Smooth muscle cell (in vitro differentiated cells): ENCODE measurements around the gene LRRFIP2. TPM values are rescaled to one million over a fixed set of nuclear protein-coding genes. Genes with fewer than 3 reads are reported as not detected.

Experiments
- DNase-seq: peaks from one replicate; lab custom pipeline; 2025; ENCODE audit not compliant: unreplicated experiment; lab: John Stamatoyannopoulos, UW
- H2AFZ ChIP-seq: fragments of 200-600 bp; sonication (generic); 2 replicates; pipeline ENCODE4 v1.6.0; 2016; ENCODE audit warnings: antibody characterized with exemption, low read depth, mild to moderate bottlenecking
- H3F3A ChIP-seq: fragments of 200-600 bp; sonication (generic); 2 replicates; pipeline ENCODE4 v1.6.0; 2017; ENCODE audit warnings: antibody characterized with exemption, low read depth
- H3K27ac ChIP-seq: fragments of 200-600 bp; sonication (generic); 2 replicates; pipeline ENCODE4 v1.5.1; 2016; ENCODE audit warnings: low read depth, mild to moderate bottlenecking
- H3K27me3 ChIP-seq: fragments of 200-600 bp; sonication (generic); 2 replicates; pipeline ENCODE4 v1.6.1; 2016; ENCODE audit warnings: low read depth, mild to moderate bottlenecking
- H3K36me3 ChIP-seq: fragments of 200-600 bp; sonication (generic); 2 replicates; pipeline ENCODE4 v1.5.1; 2016; ENCODE audit warnings: low read depth
- H3K4me1 ChIP-seq: fragments of 200-600 bp; sonication (generic); 2 replicates; pipeline ENCODE4 v1.5.1; 2016; ENCODE audit warnings: low read depth
- H3K4me2 ChIP-seq: fragments of 200-600 bp; sonication (generic); 2 replicates; pipeline ENCODE4 v1.6.0; 2016; ENCODE audit warnings: mild to moderate bottlenecking
- H3K4me3 ChIP-seq: fragments of 200-600 bp; sonication (generic); 2 replicates; pipeline ENCODE4 v1.5.1; 2016; ENCODE audit warnings: mild to moderate bottlenecking
- H3K79me2 ChIP-seq: fragments of 200-600 bp; sonication (generic); 2 replicates; pipeline ENCODE4 v1.6.0; 2016; ENCODE audit warnings: low read depth, mild to moderate bottlenecking
- H3K9ac ChIP-seq: fragments of 200-600 bp; sonication (generic); 2 replicates; pipeline ENCODE4 v1.6.0; 2016; ENCODE audit warnings: low read depth
- H3K9me3 ChIP-seq: fragments of 200-600 bp; sonication (generic); replicated peaks from 2 replicates; pipeline ENCODE4 v1.5.1; 2016; ENCODE audit warnings: low read depth
- H4K20me1 ChIP-seq: fragments of 200-600 bp; sonication (generic); 2 replicates; pipeline ENCODE4 v1.6.0; 2016; ENCODE audit warnings: low read depth
- WGBS: methylation state at CpG from one replicate; pipeline ENCODE4 v1.1.7; 2016; ENCODE audit warnings: low lambda C conversion rate; 5-methylcytosine and 5-hydroxymethylcytosine counted together
- polyA plus RNA-seq: library from polyadenylated mRNA; unstranded; fragments of >200 nt; fragmentation: Nextera tagmentation; extraction: Ambion mirVana; gene quantifications from 2 replicates; pipeline ENCODE4 v1.2.1, GENCODE V29; 2016
- total RNA-seq: library from RNA; depleted of rRNA; stranded (reverse); fragments of >200 nt; gene quantifications from 2 replicates; pipeline ENCODE4 v1.2.3, GENCODE V29; 2014
- TF ChIP-seq, protein P1 (sequence below): fragments of 200-600 bp; sonication (generic); IDR thresholded peaks from 2 replicates; pipeline ENCODE4 v1.5.1; 2017; ENCODE audit warnings: borderline replicate concordance, mild to moderate bottlenecking, antibody characterized with exemption; ENCODE audit not compliant: insufficient read depth, poor library complexity, severe bottlenecking

The LRRFIP2 gene
- total and polyA plus RNA-seq, 2 experiments from 2014 or later, result 25.6 to 34.6 TPM

DNA sequence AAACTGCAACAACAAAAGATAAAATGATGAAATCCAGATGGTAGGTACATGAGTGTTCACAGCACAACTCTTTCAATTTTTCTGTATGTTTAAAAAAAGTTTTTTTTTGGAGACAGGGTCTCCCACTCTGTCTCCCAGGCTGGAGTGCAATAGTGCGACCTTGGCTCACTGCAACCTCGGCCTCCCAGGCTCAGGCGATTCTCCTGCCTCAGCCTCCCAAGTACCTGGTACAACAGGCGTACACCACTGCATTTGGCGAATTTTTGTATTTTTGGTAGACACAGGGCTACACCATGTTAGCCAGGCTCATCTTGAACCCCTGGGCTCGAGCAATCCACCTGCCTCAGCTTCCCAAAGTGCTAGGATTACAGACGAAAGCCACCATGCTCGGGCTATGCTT is 18.6 kb downstream of the LRRFIP2 start:
- Histone ChIP-seq H3F3A (no peaks in the 10 kb centered on the region), H3K4me1 (no peaks in the 10 kb centered on the region), H2AFZ (no peak overlapping the region), H3K79me2 (peaks cover 73% of the 10 kb centered on the region), H3K27me3 (no peaks in the 10 kb centered on the region), H3K4me3 (no peak overlapping the region), H3K4me2 (no peak overlapping the region), H3K27ac (no peak overlapping the region), H3K9ac (no peak overlapping the region), H3K36me3 (no peaks in the 10 kb centered on the region), H4K20me1 (peaks cover 19% of the 10 kb centered on the region), H3K9me3 (no peaks in the 10 kb centered on the region)
- TF ChIP-seq, protein P1, sequence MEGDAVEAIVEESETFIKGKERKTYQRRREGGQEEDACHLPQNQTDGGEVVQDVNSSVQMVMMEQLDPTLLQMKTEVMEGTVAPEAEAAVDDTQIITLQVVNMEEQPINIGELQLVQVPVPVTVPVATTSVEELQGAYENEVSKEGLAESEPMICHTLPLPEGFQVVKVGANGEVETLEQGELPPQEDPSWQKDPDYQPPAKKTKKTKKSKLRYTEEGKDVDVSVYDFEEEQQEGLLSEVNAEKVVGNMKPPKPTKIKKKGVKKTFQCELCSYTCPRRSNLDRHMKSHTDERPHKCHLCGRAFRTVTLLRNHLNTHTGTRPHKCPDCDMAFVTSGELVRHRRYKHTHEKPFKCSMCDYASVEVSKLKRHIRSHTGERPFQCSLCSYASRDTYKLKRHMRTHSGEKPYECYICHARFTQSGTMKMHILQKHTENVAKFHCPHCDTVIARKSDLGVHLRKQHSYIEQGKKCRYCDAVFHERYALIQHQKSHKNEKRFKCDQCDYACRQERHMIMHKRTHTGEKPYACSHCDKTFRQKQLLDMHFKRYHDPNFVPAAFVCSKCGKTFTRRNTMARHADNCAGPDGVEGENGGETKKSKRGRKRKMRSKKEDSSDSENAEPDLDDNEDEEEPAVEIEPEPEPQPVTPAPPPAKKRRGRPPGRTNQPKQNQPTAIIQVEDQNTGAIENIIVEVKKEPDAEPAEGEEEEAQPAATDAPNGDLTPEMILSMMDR, result no peak
- DNase-seq, result no peak
- 98% methylated on average over 8 of the region's 8 CpGs for WGBS

DNA sequence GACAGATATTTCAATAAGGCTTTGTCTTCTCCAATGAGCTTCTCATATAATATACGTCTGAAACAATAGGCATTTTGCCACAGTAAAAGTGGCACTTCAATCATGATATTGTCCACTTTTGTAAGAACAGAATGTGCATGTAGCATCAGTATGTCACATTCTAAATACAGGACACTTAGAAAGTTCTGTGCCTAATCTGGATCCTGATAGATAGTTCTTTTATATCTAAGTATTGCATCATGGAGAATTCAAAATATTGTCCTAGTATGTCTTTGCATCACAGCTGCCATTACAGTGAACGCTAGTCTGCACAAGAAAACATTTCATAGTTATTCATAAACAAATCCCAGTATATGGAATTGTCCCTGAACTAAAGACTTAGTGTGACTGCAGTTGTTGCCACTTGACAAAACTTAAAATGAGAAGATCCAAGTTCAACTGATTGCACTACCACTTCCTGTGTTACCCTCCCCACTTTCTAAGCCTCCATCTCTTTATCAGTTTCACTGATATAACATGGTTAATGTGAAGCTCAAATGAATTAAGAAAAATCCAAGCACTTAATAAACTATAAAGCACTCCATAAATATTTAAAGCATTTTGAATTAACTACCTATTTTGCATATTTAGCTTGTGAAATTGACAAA is 19.6 kb downstream of the LRRFIP2 start:
- Histone ChIP-seq H3K27ac (no peak overlapping the region), H3K9me3 (no peaks in the 10 kb centered on the region), H3K4me3 (no peak overlapping the region), H2AFZ (no peak overlapping the region), H3K27me3 (no peaks in the 10 kb centered on the region), H3K79me2 (peaks cover 65% of the 10 kb centered on the region), H3K4me1 (no peaks in the 10 kb centered on the region), H3K9ac (no peak overlapping the region), H3F3A (no peaks in the 10 kb centered on the region), H3K36me3 (no peaks in the 10 kb centered on the region), H3K4me2 (no peak overlapping the region), H4K20me1 (peaks cover 24% of the 10 kb centered on the region)
- 90% methylated on average over 2 of the region's 2 CpGs for WGBS
- no peak for DNase-seq
- TF ChIP-seq, protein P1, result no peak

DNA sequence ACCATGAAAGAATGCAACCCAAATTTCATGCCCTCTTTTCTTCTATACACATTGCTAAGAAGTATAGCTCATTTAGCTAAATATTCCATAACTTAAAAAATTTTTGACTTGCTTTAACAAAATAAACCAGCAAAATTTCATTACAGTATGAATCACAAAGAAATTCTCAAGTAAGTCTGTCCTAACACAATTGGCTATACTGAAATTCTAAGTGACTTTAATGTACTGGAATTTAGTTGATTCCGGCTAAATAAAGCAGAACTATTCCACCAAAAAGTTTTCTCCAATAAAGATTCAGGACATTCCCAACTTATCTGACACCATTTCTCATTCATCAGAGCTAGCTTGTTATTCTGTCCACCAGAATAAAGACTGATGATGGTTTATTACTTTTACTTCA is 23.8 kb downstream of the LRRFIP2 start:
- peaks cover 20% of the 10 kb centered on the region for H3K36me3 ChIP-seq
- peaks cover 31% of the 10 kb centered on the region for H4K20me1 ChIP-seq
- no peak overlapping the region for H3K4me2 ChIP-seq
- no peak overlapping the region for H3K27ac ChIP-seq
- no peaks in the 10 kb centered on the region for H3K27me3 ChIP-seq
- no peak for DNase-seq
- WGBS, result 100% methylated on average over 1 of the region's 1 CpG
- H2AFZ ChIP-seq, result no peak overlapping the region
- H3K79me2 ChIP-seq, result peaks cover 35% of the 10 kb centered on the region
- TF ChIP-seq, protein P1, result no peak
- no peaks in the 10 kb centered on the region for H3K4me1 ChIP-seq
- no peak overlapping the region for H3K4me3 ChIP-seq
- H3F3A ChIP-seq, result no peaks in the 10 kb centered on the region
- no peak overlapping the region for H3K9ac ChIP-seq
- no peaks in the 10 kb centered on the region for H3K9me3 ChIP-seq

DNA sequence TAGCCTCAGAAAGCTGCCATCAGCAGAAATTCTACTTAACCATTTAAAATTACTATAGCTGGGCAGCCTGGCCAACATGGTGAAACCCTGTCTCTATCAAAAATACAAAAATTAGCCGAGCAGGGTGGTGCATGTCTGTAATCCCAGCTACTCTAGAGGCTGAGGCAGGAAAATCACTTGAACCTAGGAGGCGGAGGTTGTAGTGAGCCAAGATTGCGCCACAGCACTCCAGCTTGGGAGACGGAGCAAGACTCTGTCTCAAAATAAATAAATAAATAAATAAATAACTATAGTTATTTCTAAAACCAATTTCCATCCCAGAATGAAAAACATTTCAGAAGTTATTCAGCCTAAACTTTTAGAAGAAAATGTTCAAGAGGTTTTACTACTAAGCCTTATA is 25.1 kb downstream of the LRRFIP2 start:
- WGBS, result 97% methylated on average over 4 of the region's 4 CpGs
- peaks cover 31% of the 10 kb centered on the region for H3K79me2 ChIP-seq
- TF ChIP-seq, protein P1, result no peak
- H3K36me3 ChIP-seq, result peaks cover 20% of the 10 kb centered on the region
- no peak overlapping the region for H3K4me2 ChIP-seq
- no peaks in the 10 kb centered on the region for H3K27me3 ChIP-seq
- peaks cover 29% of the 10 kb centered on the region for H4K20me1 ChIP-seq
- no peaks in the 10 kb centered on the region for H3K4me1 ChIP-seq
- no peak overlapping the region for H3K27ac ChIP-seq
- H3K9me3 ChIP-seq, result no peaks in the 10 kb centered on the region
- DNase-seq, result no peak
- H3K4me3 ChIP-seq, result no peak overlapping the region
- no peaks in the 10 kb centered on the region for H3F3A ChIP-seq
- H3K9ac ChIP-seq, result no peak overlapping the region
- no peak overlapping the region for H2AFZ ChIP-seq
